HCT116 (cell line): ENCODE results near the gene MSMO1. TPM values are rescaled to one million over a fixed set of nuclear protein-coding genes. Genes with fewer than 3 reads are reported as not detected.

Experiments used
- ATAC-seq: fragments of 200-7000 bp; cut with Tn5 transposase; 2 replicates; pipeline ENCODE4 v1.9.1; 2020; ENCODE audit warnings: mild to moderate bottlenecking, moderate library complexity
- BruUV-seq: library from RNA; stranded (reverse); fragments of 400-500 nt; replicated peaks from 2 replicates; lab custom pipeline; 2021; lab: Mats Ljungman, UMichigan
- CTCF ChIA-PET: fragments of 300-600 bp; sonication (Branson Sonifier 250); formaldehyde crosslinking; loops from one replicate; lab custom pipeline; 2021; ENCODE audit warnings: antibody characterized with exemption; lab: Charles Lee
- POLR2A ChIA-PET: fragments of 300-600, 350-600 bp; sonication (Branson Sonifier 250); formaldehyde crosslinking; loops from one replicate; lab custom pipeline; 2021; ENCODE audit warnings: antibody characterized with exemption; lab: Charles Lee
- RAD21 ChIA-PET, 2 experiments: fragments of 300-600 bp; sonication (Branson Sonifier 250); formaldehyde crosslinking; loops; one replicate each; lab custom pipeline; 2023; ENCODE audit warnings: low total read pairs in 2 of 2; ENCODE audit not compliant: uncharacterized antibody in 2 of 2, unreplicated experiment in 2 of 2, low non-redundant PET in 1 of 2; lab: Charles Lee
- DNase-seq: peaks from one replicate; pipeline ENCODE4 v3.0.0-alpha.2; 2010; ENCODE audit warnings: low read depth, low spot score
- H2AFZ ChIP-seq: fragments of 200-600 bp; shearing (Covaris generic), sonication (generic); 2 replicates; pipeline ENCODE4 v1.6.1; 2017; ENCODE audit warnings: low read depth, mixed run types, mixed read lengths, antibody characterized with exemption, low read length; ENCODE audit not compliant: poor library complexity, severe bottlenecking
- H3K27ac ChIP-seq: 2 replicates; pipeline ENCODE4 v1.5.1; 2012; ENCODE audit warnings: low read depth, low read length
- H3K27me3 ChIP-seq: fragments of 200-600 bp; sonication (generic); 2 replicates; pipeline ENCODE4 v1.6.1; 2016; ENCODE audit warnings: mixed run types, low read length, mixed read lengths; ENCODE audit not compliant: insufficient read depth
- H3K36me3 ChIP-seq, 2 experiments: fragments of 200-500 bp in 1 of 2; fragments of 200-600 bp in 1 of 2; sonication (Bioruptor generic) in 1 of 2; sonication (generic) in 1 of 2; 2 replicates each; pipeline versions ENCODE4 v1.5.1 to v1.6.1; 2014 to 2016; ENCODE audit warnings: low read length in 2 of 2, inconsistent platforms in 1 of 2, mixed read lengths in 1 of 2, mixed run types in 1 of 2; ENCODE audit not compliant: insufficient read depth in 2 of 2, control insufficient read depth in 1 of 2
- H3K4me1 ChIP-seq, 2 experiments: fragments of 200-600 bp in 1 of 2; sonication (generic) in 1 of 2; 2 replicates each; pipeline versions ENCODE4 v1.5.1 to v1.6.1; 2012 to 2017; ENCODE audit warnings: low read length in 2 of 2, inconsistent platforms in 1 of 2, mild to moderate bottlenecking in 1 of 2, mixed read lengths in 1 of 2, mixed run types in 1 of 2, moderate library complexity in 1 of 2; ENCODE audit not compliant: insufficient read depth in 2 of 2, control insufficient read depth in 1 of 2
- H3K4me2 ChIP-seq: fragments of 200-600 bp; sonication (generic); 2 replicates; pipeline ENCODE4 v1.6.1; 2017; ENCODE audit warnings: mixed run types, low read length, mixed read lengths
- H3K4me3 ChIP-seq, 2 experiments: fragments of 200-600 bp in 1 of 2; sonication (generic) in 1 of 2; replicated peaks in 1 of 2; 2 replicates each; pipeline ENCODE4 v1.5.1; 2011 to 2016; ENCODE audit warnings: low read length in 2 of 2, control low read depth in 1 of 2, low read depth in 1 of 2, mild to moderate bottlenecking in 1 of 2, mixed read lengths in 1 of 2, mixed run types in 1 of 2
- H3K79me2 ChIP-seq: fragments of 200-600 bp; sonication (generic); 2 replicates; pipeline ENCODE4 v1.6.1; 2017; ENCODE audit warnings: mild to moderate bottlenecking, mixed run types, low read length, moderate library complexity, mixed read lengths; ENCODE audit not compliant: insufficient read depth
- H3K9ac ChIP-seq: fragments of 200-600 bp; sonication (generic); 2 replicates; pipeline ENCODE4 v1.6.1; 2016; ENCODE audit warnings: low read length, mixed read lengths
- H3K9me2 ChIP-seq: fragments of 200-600 bp; sonication (generic), shearing (Covaris generic); 2 replicates; pipeline ENCODE4 v1.6.1; 2017; ENCODE audit warnings: mixed run types, mild to moderate bottlenecking, moderate library complexity; ENCODE audit not compliant: insufficient read depth
- H3K9me3 ChIP-seq, 2 experiments: fragments of 200-500 bp in 1 of 2; fragments of 200-600 bp in 1 of 2; sonication (Bioruptor generic) in 1 of 2; sonication (generic) in 1 of 2; 2 replicates each; pipeline ENCODE4 v1.6.1; 2014 to 2017; ENCODE audit warnings: low read length in 2 of 2, mixed read lengths in 2 of 2, inconsistent platforms in 1 of 2, low read depth in 1 of 2, mild to moderate bottlenecking in 1 of 2, mixed run types in 1 of 2, moderate library complexity in 1 of 2; ENCODE audit not compliant: control insufficient read depth in 1 of 2, insufficient read depth in 1 of 2
- H4K20me1 ChIP-seq: fragments of 200-600 bp; sonication (generic), shearing (Covaris generic); 2 replicates; pipeline ENCODE4 v1.6.1; 2017; ENCODE audit warnings: mixed run types, mild to moderate bottlenecking, moderate library complexity; ENCODE audit not compliant: insufficient read depth
- ATF3 ChIP-seq: IDR thresholded peaks from 2 replicates; pipeline ENCODE4 v1.6.1; 2012
- CBX3 ChIP-seq: IDR thresholded peaks from 2 replicates; pipeline ENCODE4 v1.6.1; 2012; ENCODE audit warnings: low read depth
- CEBPB ChIP-seq: IDR thresholded peaks from 2 replicates; pipeline ENCODE4 v1.6.1; 2012; ENCODE audit warnings: low read depth
- EZH2 ChIP-seq: fragments of 200-600 bp; sonication (generic); IDR thresholded peaks from 2 replicates; pipeline ENCODE4 v1.6.1; 2017; ENCODE audit warnings: antibody characterized with exemption, mixed run types
- EZH2phosphoT487 ChIP-seq: fragments of 200-600 bp; IDR thresholded peaks from 2 replicates; pipeline ENCODE4 v1.6.1; 2018; ENCODE audit warnings: antibody characterized with exemption, borderline replicate concordance
- FOSL1 ChIP-seq: IDR thresholded peaks from 2 replicates; pipeline ENCODE4 v1.6.1; 2012; ENCODE audit warnings: low read depth
- JUND ChIP-seq: IDR thresholded peaks from 2 replicates; pipeline ENCODE4 v1.6.1; 2012
- RAD21 ChIP-seq: IDR thresholded peaks from 2 replicates; pipeline ENCODE4 v1.6.1; 2012; ENCODE audit warnings: low read depth, mild to moderate bottlenecking
- REST ChIP-seq: IDR thresholded peaks from 2 replicates; pipeline ENCODE4 v1.6.1; 2012; ENCODE audit warnings: low read depth
- TCF7L2 ChIP-seq: IDR thresholded peaks from 2 replicates; pipeline ENCODE4 v1.7.0; 2011; ENCODE audit warnings: borderline replicate concordance, inconsistent platforms; ENCODE audit not compliant: insufficient read depth, insufficient read length; ENCODE audit errors: extremely low read depth
- YY1 ChIP-seq: IDR thresholded peaks from 2 replicates; pipeline ENCODE4 v1.6.1; 2011; ENCODE audit warnings: low read length, low read depth, moderate library complexity, mild to moderate bottlenecking; ENCODE audit not compliant: insufficient replicate concordance; ENCODE audit errors: extremely low read depth
- ZBTB33 ChIP-seq: IDR thresholded peaks from 2 replicates; pipeline ENCODE4 v1.6.1; 2011; ENCODE audit warnings: mild to moderate bottlenecking, low read length, moderate library complexity; ENCODE audit not compliant: insufficient replicate concordance; ENCODE audit errors: extremely low read depth
- ZFX ChIP-seq: fragments of 450-650 bp; IDR thresholded peaks from 2 replicates; pipeline ENCODE4 v1.6.1; 2017
- ZNF274 ChIP-seq: fragments of 200-500 bp; sonication (Bioruptor generic); IDR thresholded peaks from 2 replicates; pipeline ENCODE4 v1.6.1; 2014; ENCODE audit warnings: mild to moderate bottlenecking, low read depth, low read length, inconsistent platforms
- intact Hi-C: fragments of 100-400 bp; cut with micrococcal nuclease; formaldehyde crosslinking; loops from 2 replicates; pipeline ENCODE4 v1.10.0; 2022
- total RNA-seq: library from RNA; stranded (reverse); gene quantifications from one replicate; pipeline ENCODE4 v1.2.1, GENCODE V29; 2021; ENCODE audit not compliant: unreplicated experiment

Gene MSMO1
- total RNA-seq, 1 experiment from 2014 or later, result 54.5 TPM

- Histone ChIP-seq H3K79me2 (no peaks in the 10 kb centered on the region), H3K4me2 (no peak overlapping the region), H3K9me2 (no peaks in the 10 kb centered on the region), H4K20me1 (no peaks in the 10 kb centered on the region), H3K4me3 (no peak overlapping the region), H3K4me1 (no peaks in the 10 kb centered on the region), H3K27me3 (no peaks in the 10 kb centered on the region), H2AFZ (no peak overlapping the region), H3K9me3 (no peaks in the 10 kb centered on the region), H3K27ac (no peak overlapping the region), H3K36me3 (no peaks in the 10 kb centered on the region), H3K9ac (no peak overlapping the region)
- no peak for DNase-seq
- TF ChIP-seq EZH2 (no peak), CEBPB (peak; percentile 52)
- POLR2A ChIA-PET, result no interaction called here
- intact Hi-C loops, result no loop called here
- RAD21 ChIA-PET, result interaction anchor here in 1 of 2 experiments (0.7 kb wide), 1 partner anchor 380 kb away, joined by 3 read pairs; no protein-coding TSS in a partner anchor
- CTCF ChIA-PET, result interaction anchor here (1.9 kb wide), 1 partner anchor 9 kb away, joined by 5 read pairs; no protein-coding TSS in a partner anchor
- BruUV-seq, result no TSS peak
- no peak for ATAC-seq
These were observed 37.1 kb downstream of the MSMO1 start for GRCh38 chr4:165364452-165365080.

- DNase-seq (peak; percentile 22), ATAC-seq (0 out of 2 replicates have a peak, but pooled peaks have one; percentile 42)
- RAD21 ChIA-PET, result no interaction called here
- Histone ChIP-seq H2AFZ (no peak overlapping the region), H3K27ac (no peak overlapping the region), H3K9me3 (no peaks in the 10 kb centered on the region), H3K9ac (no peak overlapping the region), H3K4me3 (no peak overlapping the region), H3K79me2 (no peaks in the 10 kb centered on the region), H3K4me2 (no peak overlapping the region; the same call in 1 of the 2 replicates), H3K9me2 (no peaks in the 10 kb centered on the region), H3K27me3 (no peaks in the 10 kb centered on the region), H3K36me3 (no peaks in the 10 kb centered on the region), H4K20me1 (no peaks in the 10 kb centered on the region), H3K4me1 (no peaks in the 10 kb centered on the region)
- no TSS peak for BruUV-seq
- intact Hi-C loops, result no loop called here
- POLR2A ChIA-PET, result no interaction called here
- CTCF ChIA-PET, result no interaction called here
- TF ChIP-seq ZNF274 (no peak), EZH2phosphoT487 (no peak), ATF3 (peak; percentile 76), CBX3 (peak; percentile 19; the same call in 1 of the 2 replicates), REST (no peak), TCF7L2 (no peak), ZFX (no peak), FOSL1 (no peak), ZBTB33 (no peak), YY1 (no peak), RAD21 (no peak), JUND (no peak)
These were observed 39.6 kb downstream of the MSMO1 start for GRCh38 chr4:165367040-165367439.
